ENCODE data around the gene LHFPL6.

LHFPL6 gene

DNA sequence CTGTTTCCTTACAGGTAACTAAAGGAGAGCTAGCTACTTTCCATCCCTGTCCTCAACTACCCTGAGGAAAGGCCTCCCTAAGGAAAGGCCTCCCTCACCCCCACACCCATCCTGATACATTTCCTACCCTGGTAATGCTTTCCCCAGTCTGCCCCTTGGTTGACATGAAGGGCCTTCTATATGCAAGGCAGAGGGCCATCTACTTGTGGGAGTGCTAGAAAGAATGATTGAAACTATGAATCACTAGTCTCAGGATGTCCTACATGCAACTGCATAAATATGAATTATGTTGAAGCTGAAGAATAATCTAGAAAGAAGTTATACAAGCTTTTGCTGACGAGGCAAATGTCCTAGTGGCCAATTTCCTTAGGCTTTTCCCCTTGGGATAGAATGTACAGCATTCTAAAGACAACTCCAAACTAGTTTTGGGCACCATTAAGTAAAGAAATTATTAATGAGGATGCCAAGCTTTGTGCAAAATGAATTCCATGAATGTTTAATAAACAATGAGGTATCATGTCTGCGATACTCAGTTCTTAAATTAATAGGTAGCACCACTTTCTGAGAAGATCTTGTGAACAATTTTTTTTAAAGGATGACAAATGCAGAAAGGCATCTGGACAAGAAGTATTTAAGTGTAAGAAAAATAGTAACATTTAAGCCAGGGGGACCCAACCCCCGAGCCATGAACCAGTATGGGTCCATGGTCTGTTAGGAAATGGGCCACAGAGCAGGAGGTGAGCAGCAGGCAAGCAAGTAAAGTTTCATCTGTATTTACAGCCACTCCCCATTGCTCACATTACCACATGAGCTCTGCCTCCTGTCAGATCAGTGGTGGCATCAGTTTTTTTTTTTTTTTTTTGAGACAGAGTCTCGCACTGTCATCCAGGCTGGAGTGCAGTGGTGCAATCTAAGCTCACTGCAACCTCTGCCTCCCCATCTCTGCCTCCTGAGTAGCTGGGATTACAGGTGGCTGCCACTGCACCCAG is 223.0 kb downstream of the LHFPL6 start:
- no peak for DNase-seq (ENCODE audit: low spot score)

DNA sequence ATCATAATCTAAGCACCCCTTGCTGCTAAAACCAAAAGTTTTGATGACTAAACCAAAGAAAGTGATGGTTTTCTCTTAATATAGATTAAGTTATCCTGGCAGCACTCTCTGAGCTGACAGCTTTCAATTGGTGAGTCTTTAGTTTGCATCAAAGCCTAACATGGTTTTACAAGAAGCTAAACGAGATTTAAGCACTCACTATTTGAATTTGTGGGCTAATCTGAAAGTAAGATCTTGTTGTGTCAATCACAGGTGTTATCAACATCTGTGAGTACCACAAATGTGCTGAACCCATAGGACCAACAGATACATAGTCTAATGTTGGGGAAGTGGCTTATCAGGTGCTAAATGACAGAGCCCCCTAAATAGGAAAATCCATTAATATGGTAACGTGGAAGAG is 223.9 kb downstream of the LHFPL6 start:
- DNase-seq (ENCODE audit: low spot score) = no peak

DNA sequence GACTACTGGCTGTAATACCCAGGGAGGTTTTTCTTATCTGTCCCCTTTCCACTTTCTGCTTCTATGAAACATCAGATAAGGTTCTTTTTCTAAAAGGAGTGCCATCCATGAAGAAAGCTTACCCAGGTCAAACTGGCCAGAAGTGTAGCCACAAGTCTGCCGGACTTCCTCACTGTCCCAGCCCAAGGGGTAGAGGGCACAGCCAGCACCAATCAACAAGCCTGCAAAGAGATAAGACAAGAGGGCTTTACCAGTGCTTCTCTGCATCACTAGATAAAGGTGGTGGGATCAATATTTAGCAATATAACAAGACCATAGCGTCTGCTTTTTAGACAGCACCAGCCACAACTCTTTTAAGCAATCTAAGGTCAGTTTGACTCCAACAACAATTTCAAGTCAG is 224.7 kb downstream of the LHFPL6 start:
- no peak for DNase-seq (ENCODE audit: low spot score)

DNA sequence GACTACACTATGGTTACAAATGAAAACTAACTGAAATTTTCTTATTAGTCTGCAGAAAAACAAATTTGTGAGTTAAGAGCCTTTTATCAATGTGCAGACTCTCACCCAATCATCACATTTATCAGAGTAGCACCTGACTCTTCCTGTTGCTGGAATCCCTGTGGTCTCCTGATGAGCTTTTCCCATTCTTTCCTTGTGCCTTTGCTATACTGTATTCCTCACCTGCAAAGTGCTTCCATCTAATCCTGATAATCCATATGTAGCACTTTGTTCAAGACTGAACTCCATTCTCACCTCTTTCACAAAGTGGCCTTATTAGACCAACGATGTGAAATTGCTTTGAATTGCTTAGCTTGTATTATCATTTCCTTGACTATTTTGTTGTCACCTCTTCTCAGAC is 225.3 kb downstream of the LHFPL6 start:
- no peak for DNase-seq (ENCODE audit: low spot score)

DNA sequence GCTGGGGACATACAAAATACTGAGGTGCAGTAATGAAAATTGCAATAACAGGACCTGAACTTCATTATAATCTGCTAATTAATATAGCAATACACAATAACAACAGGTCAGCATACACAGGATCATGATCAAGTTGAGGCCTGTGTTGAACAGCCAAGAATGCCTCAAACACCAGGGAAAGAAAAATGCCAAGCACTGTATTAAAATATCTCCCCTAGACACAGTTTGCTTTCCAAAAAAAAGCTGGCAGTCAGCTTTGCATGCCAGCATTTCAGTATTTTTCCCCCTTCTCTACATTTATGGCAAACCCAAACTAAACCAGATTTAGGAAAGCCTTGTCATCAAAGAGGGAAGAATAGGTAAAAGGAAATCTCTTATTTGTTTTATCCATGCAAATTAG is 226.9 kb downstream of the LHFPL6 start:
- no peak for DNase-seq (ENCODE audit: low spot score)

DNA sequence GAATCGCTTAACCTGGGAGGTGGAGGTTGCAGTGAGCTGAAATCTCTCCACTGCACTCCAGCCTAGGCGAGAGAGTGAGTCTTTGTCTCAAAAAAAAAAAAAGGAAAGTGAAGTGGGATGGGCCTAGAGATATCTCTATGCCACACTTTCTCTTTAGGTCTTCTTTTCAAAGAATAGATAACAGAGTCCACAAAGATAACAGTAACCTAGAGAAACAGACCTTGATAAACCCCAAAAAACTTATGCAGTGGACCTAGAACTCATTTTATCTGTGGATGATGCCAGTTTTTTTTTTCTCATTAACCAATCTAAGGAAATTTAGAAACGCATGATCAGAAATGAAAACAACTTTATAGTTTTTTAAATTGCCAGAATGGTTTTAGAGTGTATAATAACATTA is 227.4 kb downstream of the LHFPL6 start:
- DNase-seq (ENCODE audit: low spot score) = no peak

DNA sequence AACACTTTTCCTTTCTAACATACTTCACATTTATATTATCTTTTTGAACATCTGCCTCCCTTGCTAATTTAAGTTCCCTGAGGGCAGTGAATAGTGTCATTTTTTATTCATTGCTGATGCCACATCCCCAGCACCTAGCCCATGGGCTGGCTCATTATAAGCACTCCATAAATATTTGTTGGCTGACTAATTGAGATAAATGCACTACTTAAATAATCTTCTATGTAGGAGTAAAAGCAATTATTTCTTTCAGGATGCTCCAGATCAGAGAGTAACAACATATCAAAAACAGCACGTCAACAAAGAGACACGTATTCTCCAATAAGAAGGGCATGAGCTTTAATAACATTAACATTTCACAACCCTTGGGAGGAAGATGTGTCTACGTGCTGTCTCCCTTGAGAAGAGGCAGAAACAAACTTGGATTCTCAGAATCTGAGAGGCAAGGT is 228.2 kb downstream of the LHFPL6 start:
- DNase-seq (ENCODE audit: low spot score) = no peak

DNA sequence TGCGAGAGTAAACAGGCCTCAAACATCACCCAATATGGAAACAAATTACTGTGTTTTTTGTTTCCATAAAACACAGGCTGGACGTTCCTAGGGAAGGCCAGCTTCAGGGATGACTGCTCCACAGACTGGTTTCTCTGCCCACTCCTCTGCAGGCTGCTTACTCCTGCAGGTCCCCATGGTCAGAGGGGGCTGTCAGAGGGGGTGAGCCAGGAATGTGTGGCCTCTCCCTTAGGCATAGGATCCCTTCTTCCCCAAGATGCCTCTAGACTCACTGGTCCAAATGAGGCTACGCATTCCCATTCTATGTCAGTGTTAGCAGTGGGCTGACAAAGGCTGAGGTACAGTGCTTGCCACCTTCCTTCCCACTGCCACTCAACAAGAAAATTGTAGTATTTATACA is 229.8 kb downstream of the LHFPL6 start:
- DNase-seq (ENCODE audit: low spot score) = no peak

DNA sequence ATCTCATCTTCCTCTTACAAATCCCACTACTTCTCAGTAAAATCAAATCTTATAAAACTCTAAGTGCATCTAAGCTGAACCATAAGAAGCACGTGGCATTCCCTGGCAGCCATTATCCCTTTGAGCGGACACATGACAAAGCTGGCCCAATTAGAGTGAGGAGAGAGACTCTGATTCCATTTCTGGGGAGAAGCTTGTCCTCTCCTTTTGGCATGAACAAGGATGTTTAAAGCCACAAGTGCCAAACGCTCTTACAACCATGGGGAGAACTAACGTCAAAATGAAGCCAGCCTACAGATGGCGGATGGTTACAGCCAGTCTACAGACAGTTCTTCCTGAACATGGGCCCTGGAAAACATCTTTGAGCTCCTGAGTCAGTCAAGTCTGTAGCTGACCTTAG is 231.3 kb downstream of the LHFPL6 start:
- DNase-seq (ENCODE audit: low spot score) = no peak

DNA sequence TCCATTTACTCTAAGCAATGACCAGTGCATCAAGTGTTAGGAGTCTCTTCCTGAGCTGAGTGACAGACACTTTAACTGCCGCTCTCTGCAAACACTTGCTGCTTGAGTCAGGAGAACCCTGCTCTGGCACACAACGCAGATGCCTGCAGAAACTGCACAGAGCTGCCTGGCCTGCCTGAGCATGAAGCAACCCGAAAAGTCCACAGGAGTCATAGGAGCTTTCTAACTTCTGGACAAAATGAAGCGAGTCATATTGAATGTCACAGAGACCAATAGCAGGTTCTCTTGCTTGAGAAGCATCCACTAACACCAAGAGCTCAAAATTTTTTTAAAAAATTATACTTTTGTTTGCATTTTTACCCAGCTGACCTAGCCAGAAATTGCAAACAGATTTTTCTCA is 232.4 kb downstream of the LHFPL6 start:
- no peak for DNase-seq (ENCODE audit: low spot score)

DNA sequence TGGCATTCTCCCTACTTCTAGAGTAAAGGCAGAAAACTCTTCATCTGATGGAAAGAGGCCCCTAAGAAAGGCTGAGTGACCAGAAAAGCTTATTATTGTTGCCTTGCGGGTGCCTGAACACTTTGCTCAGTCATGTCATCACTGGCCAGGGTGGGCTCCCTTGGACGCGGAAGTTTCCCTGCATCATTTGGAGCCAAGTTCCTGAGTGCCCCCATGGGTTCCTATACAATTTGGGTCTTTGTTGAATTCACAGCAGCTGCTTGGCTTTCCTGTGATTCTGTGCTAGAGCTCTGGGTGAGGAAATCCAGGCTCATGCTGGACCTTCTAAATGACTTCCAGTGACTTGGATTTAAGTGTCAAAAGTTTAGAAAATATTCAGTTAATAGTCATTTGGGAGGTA is 232.9 kb downstream of the LHFPL6 start:
- DNase-seq (ENCODE audit: low spot score) = no peak

DNA sequence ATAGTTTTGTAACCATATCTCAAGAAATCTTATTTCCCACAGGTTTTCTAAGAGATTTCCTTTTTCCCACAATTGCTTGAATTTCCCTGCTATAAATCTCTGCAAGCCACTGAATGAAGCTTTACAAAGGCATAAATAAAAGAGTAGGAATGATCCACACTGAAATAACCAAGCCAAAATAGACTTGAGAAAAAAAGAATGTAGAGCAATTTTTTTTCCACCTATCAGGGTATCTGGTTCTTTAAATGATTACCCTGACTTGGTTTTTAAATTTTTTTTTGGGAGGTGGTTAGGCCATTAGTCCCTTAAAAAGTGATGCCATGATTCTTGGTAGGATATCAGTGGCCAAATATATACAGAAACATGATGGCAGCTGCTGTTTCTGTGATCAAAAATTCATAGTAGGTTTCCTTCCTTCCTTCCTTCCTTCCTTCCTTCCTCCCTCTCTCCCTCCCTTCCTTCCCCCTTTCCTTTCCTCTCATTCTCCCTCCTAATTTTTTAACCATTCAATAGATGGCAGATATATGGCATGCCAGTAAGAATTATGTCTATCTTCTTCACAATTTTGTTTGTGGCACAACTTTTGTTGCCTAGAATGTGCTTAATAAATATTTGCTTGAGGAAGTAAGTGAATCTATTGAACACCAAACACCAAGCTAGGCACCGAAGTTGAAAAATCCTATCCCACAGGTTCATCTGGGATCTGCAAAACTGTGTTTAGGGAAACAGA is 233.7 kb downstream of the LHFPL6 start:
- no peak for DNase-seq (ENCODE audit: low spot score)

DNA sequence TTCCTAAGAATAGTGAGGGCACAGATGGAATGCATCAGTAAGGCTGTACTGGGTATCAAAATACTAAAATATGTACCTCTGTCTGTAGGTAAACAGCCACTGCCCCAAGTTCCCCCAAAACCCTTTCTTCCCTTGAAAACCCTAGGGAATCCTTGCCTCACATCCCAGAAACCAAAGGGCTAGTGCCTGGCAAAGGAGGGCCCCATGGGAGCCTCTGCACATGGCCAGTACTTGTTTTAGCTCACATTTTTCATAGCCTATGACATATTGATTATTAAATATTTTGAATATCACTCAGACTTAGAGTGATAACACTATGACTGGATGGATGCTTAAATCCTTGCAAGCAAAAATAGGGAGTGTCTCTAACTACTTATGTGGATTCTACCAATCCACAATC is 237.1 kb downstream of the LHFPL6 start:
- DNase-seq (ENCODE audit: low spot score) = no peak

DNA sequence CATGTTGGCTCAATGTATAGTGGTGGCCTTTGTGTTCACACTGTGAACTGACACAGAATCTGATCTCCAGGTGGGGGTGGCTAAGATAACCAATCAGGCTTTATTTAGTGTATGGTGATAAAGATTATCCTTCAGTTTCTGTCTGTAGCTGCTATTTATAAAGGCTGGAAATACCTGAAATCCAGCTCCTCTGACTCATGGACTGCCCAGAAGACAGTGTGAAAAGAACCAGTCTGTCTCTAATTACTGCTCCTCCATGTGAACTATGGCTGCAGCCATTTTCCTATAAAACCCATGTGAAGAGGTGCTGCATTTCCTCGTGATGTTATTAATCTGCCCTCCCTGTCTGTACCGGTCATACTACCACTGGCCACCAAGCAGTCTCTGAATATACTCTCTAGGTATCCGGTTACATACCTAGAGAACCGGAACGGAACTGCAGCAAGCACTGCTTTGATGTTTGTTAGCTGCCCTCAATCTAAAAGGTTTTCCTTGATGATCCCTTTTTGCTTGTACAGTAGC is 238.0 kb downstream of the LHFPL6 start:
- DNase-seq (ENCODE audit: low spot score) = peak; percentile 86

DNA sequence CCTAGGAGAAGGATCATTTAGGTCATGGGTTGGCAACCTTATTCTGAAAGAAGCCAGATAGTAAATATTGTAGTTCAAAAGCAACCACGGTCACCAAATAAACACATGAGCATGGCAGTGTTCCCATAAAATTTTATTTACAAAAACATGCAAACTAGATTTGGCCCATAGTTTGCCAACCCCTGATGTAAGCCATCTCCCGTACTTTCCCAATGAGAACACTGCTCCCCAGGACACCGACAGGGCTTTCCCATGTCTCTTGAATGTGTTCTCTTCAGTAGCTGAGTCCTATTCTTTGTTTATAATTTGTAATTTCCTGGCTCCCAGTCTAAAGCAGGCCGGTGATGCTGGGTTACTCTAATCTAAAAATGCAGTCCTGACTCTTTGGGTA is 239.6 kb downstream of the LHFPL6 start:
- DNase-seq (ENCODE audit: low spot score) = no peak

DNA sequence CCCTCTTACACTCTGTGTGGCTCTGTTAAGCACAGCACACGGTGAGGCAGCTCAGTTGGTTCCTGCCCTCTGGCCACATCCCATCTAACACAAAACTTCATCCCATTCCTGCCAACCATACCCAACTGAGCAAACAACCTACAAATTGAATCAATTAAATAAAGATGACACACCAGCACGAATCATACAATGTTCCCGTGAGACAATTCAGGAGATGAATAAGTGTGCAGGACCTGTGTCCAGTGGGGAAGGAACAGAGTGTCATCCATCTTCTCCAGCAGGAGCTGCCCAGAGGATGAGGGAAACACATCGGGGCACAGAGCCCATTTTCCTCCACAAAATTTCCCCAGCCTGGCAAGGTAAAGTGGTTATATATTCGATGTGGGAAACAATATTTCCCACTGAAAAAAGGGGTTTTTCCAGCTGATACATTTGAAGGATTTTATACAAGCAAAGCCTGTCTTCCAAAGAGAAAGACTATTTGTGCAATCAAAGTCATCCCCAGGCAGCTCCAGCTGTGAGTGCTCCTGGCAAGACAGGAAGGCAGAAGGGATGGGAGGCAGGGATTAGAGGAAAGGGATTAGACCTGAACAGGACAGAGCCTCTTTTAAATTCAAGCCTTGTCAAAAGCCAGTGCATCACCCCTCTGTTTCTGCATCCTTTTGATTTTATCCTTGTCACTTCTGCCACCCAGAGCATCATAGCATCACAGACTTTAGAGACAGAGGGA is 240.2 kb downstream of the LHFPL6 start:
- no peak for DNase-seq (ENCODE audit: low spot score)

DNA sequence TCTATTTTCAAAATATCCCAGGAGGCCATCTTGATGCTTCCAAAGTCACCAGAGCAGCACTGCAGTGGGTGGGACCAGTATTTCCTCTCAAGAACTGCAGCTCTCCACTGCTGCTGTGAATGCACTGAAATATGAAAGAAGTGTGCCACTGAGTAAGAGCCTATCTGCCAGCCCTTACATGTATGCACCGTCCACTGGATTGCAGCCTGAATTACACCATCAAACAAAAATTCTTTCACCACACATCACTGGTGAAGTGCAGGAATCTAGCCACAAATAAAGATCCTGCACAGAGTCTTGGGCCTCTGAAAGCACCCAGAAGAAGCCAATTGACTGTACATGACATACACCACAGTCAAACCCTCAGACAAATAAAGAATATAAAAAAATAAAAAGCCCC is 249.0 kb downstream of the LHFPL6 start:
- DNase-seq (ENCODE audit: low spot score) = no peak

DNA sequence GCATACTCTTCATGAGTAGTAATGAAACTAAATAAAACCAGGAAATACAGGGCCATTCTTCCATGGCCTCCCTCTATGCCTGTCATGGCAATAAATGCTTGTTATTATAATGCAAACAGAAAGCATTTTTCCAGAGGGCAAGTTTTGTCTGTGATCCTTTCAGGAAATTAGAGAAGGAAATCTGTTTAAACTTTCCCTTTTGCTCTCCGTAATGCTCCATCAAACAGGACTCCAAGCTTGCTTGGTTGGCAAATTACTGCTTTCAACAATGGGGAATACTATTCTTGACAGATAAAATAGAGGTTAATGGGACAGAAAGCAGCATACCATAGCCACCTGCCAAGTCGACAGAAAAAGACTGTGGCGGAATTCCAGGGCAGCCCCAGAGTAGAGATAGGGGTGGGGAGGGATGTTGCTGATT is 252.5 kb downstream of the LHFPL6 start:
- DNase-seq (ENCODE audit: low spot score) = no peak

DNA sequence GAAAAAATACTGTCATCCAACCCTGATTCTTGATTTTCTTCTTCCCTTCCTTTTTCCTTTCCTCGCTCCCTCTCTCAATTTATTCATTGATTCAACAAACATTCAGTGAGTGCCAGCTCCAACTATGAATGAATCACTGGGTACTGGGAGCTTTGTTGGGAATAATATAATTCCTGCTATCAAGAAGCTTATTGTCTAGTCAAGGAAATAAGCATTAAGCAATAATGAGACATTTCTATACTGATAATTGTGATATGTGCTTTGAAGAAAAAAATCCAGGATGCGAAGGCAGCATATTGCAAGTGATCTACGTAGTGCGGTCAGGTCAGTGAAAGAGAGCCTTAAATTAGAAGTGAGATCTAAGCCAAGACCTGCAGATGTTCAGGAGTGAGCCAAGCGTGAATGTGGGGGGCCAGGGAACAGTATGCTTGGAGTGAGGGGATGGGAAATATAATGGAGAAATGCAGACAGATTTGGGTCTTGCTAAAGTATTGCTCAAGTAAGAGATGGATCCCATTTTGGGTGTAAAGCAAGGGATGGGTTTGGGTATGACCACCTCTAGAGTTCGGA is 253.5 kb downstream of the LHFPL6 start:
- no peak for DNase-seq (ENCODE audit: low spot score)

DNA sequence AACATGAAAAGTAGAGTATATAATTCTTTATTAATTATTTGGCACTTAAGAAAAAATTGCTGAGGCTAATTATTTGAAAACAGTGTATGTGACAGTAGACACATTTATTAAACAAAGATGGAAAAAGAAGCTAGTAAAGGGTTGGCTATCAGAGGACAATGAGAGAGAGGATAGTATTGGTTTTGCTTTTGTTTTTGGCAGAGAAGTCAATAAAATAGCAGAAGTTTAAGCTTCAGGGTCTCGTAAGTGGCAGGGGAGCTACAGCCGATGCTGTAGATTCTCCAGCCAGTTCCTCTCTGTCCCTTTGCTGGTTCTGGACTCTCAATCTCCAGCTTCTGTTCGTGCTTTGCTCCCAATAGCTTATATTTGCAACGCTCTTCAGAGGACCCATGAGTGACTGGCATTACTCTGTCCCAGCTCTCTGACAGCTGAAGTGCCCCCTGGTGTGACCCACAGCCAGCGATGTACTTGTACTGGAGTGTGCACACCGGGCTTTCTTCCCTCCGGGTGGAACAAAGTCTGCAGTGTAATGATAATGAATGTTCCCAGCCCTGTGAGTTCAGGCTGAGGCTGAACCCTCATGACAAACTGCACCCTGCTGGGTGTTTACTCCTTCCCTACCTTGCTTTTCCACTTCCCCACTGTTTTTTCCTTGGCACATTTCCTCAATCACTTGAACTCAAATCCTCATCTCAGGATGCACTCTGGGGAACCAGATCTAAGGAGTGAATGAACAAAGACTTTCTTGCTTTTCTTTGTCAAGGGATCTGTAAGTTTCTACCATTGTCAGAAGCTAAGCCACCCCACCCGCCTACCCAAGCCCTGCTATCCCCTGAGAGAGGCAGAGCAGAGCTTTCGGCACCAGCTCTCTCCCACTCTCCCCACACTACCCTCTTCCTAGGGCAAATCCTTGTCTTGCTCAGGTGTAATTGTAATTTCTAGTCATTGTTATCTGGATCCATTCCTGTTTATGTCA is 254.8 kb downstream of the LHFPL6 start:
- no peak for DNase-seq (ENCODE audit: low spot score)

DNA sequence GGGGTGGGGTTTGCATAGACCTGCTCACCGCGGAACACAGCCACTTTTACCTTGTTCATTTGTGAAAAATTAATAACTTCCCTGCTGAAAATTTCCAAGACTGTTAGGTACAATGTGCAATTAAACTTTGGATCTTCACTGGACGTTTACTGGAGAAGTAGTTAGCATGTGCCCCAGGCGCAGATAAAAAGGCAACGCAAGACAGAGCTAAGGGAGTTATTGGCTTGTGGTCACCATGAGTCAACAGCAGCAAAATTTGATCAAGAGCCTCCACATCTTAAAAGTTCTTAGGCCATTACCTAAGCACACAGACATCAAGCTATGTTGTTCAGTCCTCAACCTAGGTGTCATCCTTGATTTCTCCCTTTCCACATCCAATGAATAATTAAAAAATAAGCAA is 257.0 kb downstream of the LHFPL6 start:
- DNase-seq (ENCODE audit: low spot score) = no peak

Measured in SW480 (cell line).